K562 (cell line): ENCODE data around the gene RSU1. TPM values are rescaled to one million over a fixed set of nuclear protein-coding genes. Genes with fewer than 3 reads are reported as not detected.

Experiments used
- BACH1 ChIP-seq: fragments of 200-800 bp; sonication (Bioruptor generic); IDR thresholded peaks from 2 replicates; pipeline ENCODE4 v1.6.1; 2016; ENCODE audit warnings: missing genetic modification characterization, missing compliant biosample characterization
- LARP7 ChIP-seq: fragments of 450-650 bp; IDR thresholded peaks from 2 replicates; pipeline ENCODE4 v1.6.1; 2016
- NCOA6 ChIP-seq: fragments of 450-650 bp; IDR thresholded peaks from 2 replicates; pipeline ENCODE4 v1.6.1; 2017; ENCODE audit warnings: mild to moderate bottlenecking
- polyA plus RNA-seq, 8 experiments: library from polyadenylated mRNA; depleted of rRNA in 4 of 8; stranded (reverse) in 5 of 8; unstranded in 3 of 8; fragments of >200 nt; fragmentation: Nextera tagmentation in 2 of 8; fragmentation: Illumina TruSeq in 1 of 8; extraction: Ambion mirVana in 2 of 8; extraction: Trizol in 1 of 8; gene quantifications; 2 replicates each; pipeline versions ENCODE4 v1.2.1 to v1.2.3, GENCODE V29; 2011 to 2014; ENCODE audit warnings: inconsistent platforms in 1 of 8, missing spikeins in 1 of 8
- total RNA-seq, 7 experiments: library from RNA; depleted of rRNA in 6 of 7; stranded (reverse); fragments of >200 nt in 6 of 7; fragmentation: Illumina TruSeq in 2 of 7; extraction: Trizol in 2 of 7; gene quantifications; 2 replicates each; pipeline versions ENCODE4 v1.2.1 to v1.2.3, GENCODE V29; 2011 to 2021; ENCODE audit warnings: low replicate concordance in 1 of 7
- TF ChIP-seq, protein P1 (sequence below): sonication (generic); formaldehyde crosslinking; IDR thresholded peaks from 2 replicates; pipeline ENCODE4 v1.8.0; 2023; ENCODE audit warnings: missing genetic modification reagents, mild to moderate bottlenecking, borderline replicate concordance
- TF ChIP-seq, protein P2 (sequence below): fragments of 250-450 bp; sonication (Bioruptor Pico); IDR thresholded peaks from 2 replicates; pipeline ENCODE4 v1.8.0; 2022; ENCODE audit warnings: inconsistent platforms, mild to moderate bottlenecking, moderate library complexity, borderline replicate concordance
- TF ChIP-seq, protein P3 (sequence below): fragments of 450-650 bp; conservative IDR thresholded peaks from 2 replicates; pipeline ENCODE4 v1.6.1; 2016; ENCODE audit warnings: missing genetic modification characterization, low read depth, mild to moderate bottlenecking, missing compliant biosample characterization, moderate library complexity
- TF ChIP-seq, protein P4 (sequence below): fragments of 200-800 bp; sonication (Bioruptor generic); IDR thresholded peaks from 2 replicates; pipeline ENCODE4 v1.6.1; 2017; ENCODE audit warnings: missing genetic modification characterization, missing compliant biosample characterization

RSU1 gene
- total and polyA plus RNA-seq, 9 of the 15 experiments (the other 6 are each of a cell fraction or from before 2014, with no cell fraction given): 18.8 to 67.3 (median 31.5) TPM

DNA sequence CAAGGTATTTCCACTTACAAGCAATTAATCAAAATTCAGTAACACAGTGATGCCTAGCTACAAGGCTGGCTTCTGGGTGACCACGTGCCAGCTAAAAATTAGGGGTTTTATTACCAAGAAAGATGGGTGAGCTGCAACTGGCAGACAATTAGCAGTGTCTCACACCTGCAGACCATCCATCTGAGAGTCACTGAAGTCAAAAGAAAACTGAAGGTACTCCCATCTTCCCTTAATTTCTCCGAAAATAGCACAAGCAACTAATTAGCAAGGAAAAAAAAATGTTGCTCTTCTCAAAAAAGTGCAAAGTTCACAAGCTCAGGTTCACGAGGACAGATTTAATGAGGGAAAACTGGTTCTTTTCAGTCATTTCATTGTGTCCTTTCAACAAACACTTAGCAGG is 28.4 kb downstream of the RSU1 start (continued):
- TF ChIP-seq, protein P1, sequence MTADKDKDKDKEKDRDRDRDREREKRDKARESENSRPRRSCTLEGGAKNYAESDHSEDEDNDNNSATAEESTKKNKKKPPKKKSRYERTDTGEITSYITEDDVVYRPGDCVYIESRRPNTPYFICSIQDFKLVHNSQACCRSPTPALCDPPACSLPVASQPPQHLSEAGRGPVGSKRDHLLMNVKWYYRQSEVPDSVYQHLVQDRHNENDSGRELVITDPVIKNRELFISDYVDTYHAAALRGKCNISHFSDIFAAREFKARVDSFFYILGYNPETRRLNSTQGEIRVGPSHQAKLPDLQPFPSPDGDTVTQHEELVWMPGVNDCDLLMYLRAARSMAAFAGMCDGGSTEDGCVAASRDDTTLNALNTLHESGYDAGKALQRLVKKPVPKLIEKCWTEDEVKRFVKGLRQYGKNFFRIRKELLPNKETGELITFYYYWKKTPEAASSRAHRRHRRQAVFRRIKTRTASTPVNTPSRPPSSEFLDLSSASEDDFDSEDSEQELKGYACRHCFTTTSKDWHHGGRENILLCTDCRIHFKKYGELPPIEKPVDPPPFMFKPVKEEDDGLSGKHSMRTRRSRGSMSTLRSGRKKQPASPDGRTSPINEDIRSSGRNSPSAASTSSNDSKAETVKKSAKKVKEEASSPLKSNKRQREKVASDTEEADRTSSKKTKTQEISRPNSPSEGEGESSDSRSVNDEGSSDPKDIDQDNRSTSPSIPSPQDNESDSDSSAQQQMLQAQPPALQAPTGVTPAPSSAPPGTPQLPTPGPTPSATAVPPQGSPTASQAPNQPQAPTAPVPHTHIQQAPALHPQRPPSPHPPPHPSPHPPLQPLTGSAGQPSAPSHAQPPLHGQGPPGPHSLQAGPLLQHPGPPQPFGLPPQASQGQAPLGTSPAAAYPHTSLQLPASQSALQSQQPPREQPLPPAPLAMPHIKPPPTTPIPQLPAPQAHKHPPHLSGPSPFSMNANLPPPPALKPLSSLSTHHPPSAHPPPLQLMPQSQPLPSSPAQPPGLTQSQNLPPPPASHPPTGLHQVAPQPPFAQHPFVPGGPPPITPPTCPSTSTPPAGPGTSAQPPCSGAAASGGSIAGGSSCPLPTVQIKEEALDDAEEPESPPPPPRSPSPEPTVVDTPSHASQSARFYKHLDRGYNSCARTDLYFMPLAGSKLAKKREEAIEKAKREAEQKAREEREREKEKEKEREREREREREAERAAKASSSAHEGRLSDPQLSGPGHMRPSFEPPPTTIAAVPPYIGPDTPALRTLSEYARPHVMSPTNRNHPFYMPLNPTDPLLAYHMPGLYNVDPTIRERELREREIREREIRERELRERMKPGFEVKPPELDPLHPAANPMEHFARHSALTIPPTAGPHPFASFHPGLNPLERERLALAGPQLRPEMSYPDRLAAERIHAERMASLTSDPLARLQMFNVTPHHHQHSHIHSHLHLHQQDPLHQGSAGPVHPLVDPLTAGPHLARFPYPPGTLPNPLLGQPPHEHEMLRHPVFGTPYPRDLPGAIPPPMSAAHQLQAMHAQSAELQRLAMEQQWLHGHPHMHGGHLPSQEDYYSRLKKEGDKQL (CRISPR knock-in tag): no peak
- TF ChIP-seq, protein P2, sequence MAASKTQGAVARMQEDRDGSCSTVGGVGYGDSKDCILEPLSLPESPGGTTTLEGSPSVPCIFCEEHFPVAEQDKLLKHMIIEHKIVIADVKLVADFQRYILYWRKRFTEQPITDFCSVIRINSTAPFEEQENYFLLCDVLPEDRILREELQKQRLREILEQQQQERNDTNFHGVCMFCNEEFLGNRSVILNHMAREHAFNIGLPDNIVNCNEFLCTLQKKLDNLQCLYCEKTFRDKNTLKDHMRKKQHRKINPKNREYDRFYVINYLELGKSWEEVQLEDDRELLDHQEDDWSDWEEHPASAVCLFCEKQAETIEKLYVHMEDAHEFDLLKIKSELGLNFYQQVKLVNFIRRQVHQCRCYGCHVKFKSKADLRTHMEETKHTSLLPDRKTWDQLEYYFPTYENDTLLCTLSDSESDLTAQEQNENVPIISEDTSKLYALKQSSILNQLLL (CRISPR knock-in tag): no peak
- TF ChIP-seq BACH1 (tag): no peak
- TF ChIP-seq, protein P3, sequence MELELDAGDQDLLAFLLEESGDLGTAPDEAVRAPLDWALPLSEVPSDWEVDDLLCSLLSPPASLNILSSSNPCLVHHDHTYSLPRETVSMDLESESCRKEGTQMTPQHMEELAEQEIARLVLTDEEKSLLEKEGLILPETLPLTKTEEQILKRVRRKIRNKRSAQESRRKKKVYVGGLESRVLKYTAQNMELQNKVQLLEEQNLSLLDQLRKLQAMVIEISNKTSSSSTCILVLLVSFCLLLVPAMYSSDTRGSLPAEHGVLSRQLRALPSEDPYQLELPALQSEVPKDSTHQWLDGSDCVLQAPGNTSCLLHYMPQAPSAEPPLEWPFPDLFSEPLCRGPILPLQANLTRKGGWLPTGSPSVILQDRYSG (tag): no peak
- TF ChIP-seq LARP7: no peak
- TF ChIP-seq NCOA6: no peak
- TF ChIP-seq, protein P4, sequence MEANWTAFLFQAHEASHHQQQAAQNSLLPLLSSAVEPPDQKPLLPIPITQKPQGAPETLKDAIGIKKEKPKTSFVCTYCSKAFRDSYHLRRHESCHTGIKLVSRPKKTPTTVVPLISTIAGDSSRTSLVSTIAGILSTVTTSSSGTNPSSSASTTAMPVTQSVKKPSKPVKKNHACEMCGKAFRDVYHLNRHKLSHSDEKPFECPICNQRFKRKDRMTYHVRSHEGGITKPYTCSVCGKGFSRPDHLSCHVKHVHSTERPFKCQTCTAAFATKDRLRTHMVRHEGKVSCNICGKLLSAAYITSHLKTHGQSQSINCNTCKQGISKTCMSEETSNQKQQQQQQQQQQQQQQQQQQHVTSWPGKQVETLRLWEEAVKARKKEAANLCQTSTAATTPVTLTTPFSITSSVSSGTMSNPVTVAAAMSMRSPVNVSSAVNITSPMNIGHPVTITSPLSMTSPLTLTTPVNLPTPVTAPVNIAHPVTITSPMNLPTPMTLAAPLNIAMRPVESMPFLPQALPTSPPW: no peak
